Measurements from ENCODE around the gene ZNF831.

The ZNF831 gene

GRCh38 chr20:59214073-59214472 lies 50.5 kb downstream of the ZNF831 start:
- no peaks in the 10 kb centered on the region for H3K27me3 ChIP-seq
- H3K4me3 ChIP-seq (ENCODE audit: low read depth, low read length), result no peak overlapping the region
- H3K36me3 ChIP-seq, result no peaks in the 10 kb centered on the region
- no peak for DNase-seq
- no peak for TF ChIP-seq CTCF (IDR thresholded peaks at IDR 0.05; ENCODE audit: low read depth, low read length)
- no peaks in the 10 kb centered on the region for H3K4me1 ChIP-seq
- H3K9me3 ChIP-seq, result no peaks in the 10 kb centered on the region

GRCh38 chr20:59214606-59215547 lies 51.3 kb downstream of the ZNF831 start:
- DNase-seq, result no peak
- Histone ChIP-seq H3K27me3 (no peaks in the 10 kb centered on the region), H3K4me1 (no peaks in the 10 kb centered on the region)

GRCh38 chr20:59217173-59217572 lies 53.6 kb downstream of the ZNF831 start:
- no peaks in the 10 kb centered on the region for H3K36me3 ChIP-seq
- H3K4me3 ChIP-seq (ENCODE audit: low read depth, low read length), result no peak overlapping the region
- no peaks in the 10 kb centered on the region; the same call in none of the 2 replicates for H3K27me3 ChIP-seq
- H3K9me3 ChIP-seq, result no peaks in the 10 kb centered on the region
- no peak for TF ChIP-seq CTCF (IDR thresholded peaks at IDR 0.05; ENCODE audit: low read depth, low read length)
- no peak for DNase-seq
- H3K4me1 ChIP-seq, result no peaks in the 10 kb centered on the region

More at GRCh38 chr20:59214606-59215547, 51.3 kb downstream of the ZNF831 start:
- no peak overlapping the region for H3K4me3 ChIP-seq (ENCODE audit: low read depth, low read length)
- H3K9me3 ChIP-seq, result no peaks in the 10 kb centered on the region
- TF ChIP-seq CTCF (IDR thresholded peaks at IDR 0.05; ENCODE audit: low read depth, low read length), result no peak
- no peaks in the 10 kb centered on the region for H3K36me3 ChIP-seq

- peaks cover 3% of the 10 kb centered on the region for H3K27me3 ChIP-seq
- no peaks in the 10 kb centered on the region for H3K4me1 ChIP-seq
- H3K9me3 ChIP-seq, result no peaks in the 10 kb centered on the region
- DNase-seq, result no peak
- no peaks in the 10 kb centered on the region for H3K36me3 ChIP-seq
- TF ChIP-seq CTCF (IDR thresholded peaks at IDR 0.05; ENCODE audit: low read depth, low read length), result no peak
- no peak overlapping the region for H3K4me3 ChIP-seq (ENCODE audit: low read depth, low read length)
These were observed 54.2 kb downstream of the ZNF831 start for GRCh38 chr20:59217794-59218280.

GRCh38 chr20:59219211-59219610 lies 55.6 kb downstream of the ZNF831 start:
- no peaks in the 10 kb centered on the region for H3K36me3 ChIP-seq
- no peaks in the 10 kb centered on the region for H3K9me3 ChIP-seq
- H3K27me3 ChIP-seq, result peaks cover 10% of the 10 kb centered on the region
- no peak for DNase-seq
- TF ChIP-seq CTCF (IDR thresholded peaks at IDR 0.05; ENCODE audit: low read depth, low read length), result no peak
- no peaks in the 10 kb centered on the region for H3K4me1 ChIP-seq
- H3K4me3 ChIP-seq (ENCODE audit: low read depth, low read length), result no peak overlapping the region

GRCh38 chr20:59220161-59220560 lies 56.5 kb downstream of the ZNF831 start:
- no peaks in the 10 kb centered on the region for H3K4me1 ChIP-seq
- H3K4me3 ChIP-seq (ENCODE audit: low read depth, low read length), result no peak overlapping the region
- peaks cover 10% of the 10 kb centered on the region for H3K27me3 ChIP-seq
- no peak for DNase-seq
- H3K9me3 ChIP-seq, result no peaks in the 10 kb centered on the region
- no peaks in the 10 kb centered on the region for H3K36me3 ChIP-seq
- no peak for TF ChIP-seq CTCF (IDR thresholded peaks at IDR 0.05; ENCODE audit: low read depth, low read length)
